T-helper 2 cell treated with Interferon-gamma antibody and Interleukin-4, amounts not matched to agents 5 μg/mL and 100 μg/mL, for 36 hours (primary cell): Measurements from ENCODE around the gene SLC5A10.
A peak's percentile ranks its signal among the peaks of the same experiment; 100 is the strongest.
"Not testable (repeated sequence)": the region's sequence is repeated elsewhere in the genome, so short reads cannot be mapped to it uniquely, and the experiment has no call there.

Experiments used
- DNase-seq: peaks from one replicate; pipeline ENCODE4 v3.0.0; 2021; ENCODE audit warnings: low spot score
- H3K27ac Mint-ChIP-seq: one replicate; pipeline ENCODE4 v1.8.0; 2021; ENCODE audit warnings: mild to moderate bottlenecking, mixed read lengths
- H3K27me3 Mint-ChIP-seq: one replicate; pipeline ENCODE4 v1.8.0; 2021; ENCODE audit warnings: low read depth, mixed read lengths
- H3K36me3 Mint-ChIP-seq: one replicate; pipeline ENCODE4 v1.8.0; 2021; ENCODE audit warnings: low read depth, mixed read lengths
- H3K4me1 Mint-ChIP-seq: one replicate; pipeline ENCODE4 v1.8.0; 2021; ENCODE audit warnings: low read depth, mixed read lengths
- H3K4me3 Mint-ChIP-seq: one replicate; pipeline ENCODE4 v1.8.0; 2022; ENCODE audit warnings: mild to moderate bottlenecking, moderate library complexity, mixed read lengths
- H3K9me3 Mint-ChIP-seq: one replicate; pipeline ENCODE4 v1.8.0; 2021; ENCODE audit warnings: mixed read lengths

SLC5A10 gene

DNA sequence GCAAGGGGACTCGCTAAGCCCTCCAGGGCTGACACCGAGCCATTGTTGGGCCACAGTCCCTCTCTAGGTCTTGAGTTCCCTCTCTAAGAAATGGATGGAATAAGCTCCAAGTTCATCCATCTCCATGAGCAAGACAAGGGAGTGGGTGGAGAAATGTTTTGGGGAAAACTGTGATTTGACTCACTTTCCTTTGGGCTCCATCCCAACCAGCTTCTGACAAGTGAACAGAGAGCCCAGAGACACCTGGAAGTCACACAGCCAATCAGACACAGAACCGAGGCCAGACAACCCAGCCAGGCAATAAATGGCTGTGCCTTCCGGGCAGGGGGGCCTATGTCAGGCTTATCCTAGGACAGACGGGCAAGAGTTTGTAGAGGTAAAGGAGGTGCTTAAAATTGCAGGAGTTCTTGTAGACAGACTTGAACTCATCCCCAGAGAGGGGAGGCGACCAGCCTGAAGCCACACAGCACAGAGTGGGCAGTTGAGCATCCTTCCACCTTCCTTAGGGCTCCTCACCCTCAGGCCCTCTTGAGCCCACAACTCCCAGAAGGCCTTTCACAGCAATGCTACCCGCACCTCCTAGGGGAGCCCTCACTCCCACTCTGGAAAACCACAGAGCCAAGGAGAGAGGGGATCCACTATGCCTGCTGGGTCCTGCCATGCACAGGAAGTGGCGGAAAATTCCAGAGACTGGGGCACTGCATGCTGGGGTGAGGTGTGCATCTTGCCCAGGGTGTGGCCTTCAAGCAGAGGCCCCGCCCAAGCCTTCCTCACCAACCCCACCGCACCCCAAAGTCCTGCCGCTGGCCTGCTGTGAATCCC is 62.1 kb downstream of the SLC5A10 start:
- DNase-seq: no peak
- Mint-ChIP-seq H3K4me3 (no peak overlapping the region), H3K9me3 (no peaks in the 10 kb centered on the region), H3K27me3 (peaks cover 4% of the 10 kb centered on the region), H3K27ac (no peak overlapping the region), H3K4me1 (no peaks in the 10 kb centered on the region), H3K36me3 (no peaks in the 10 kb centered on the region)

DNA sequence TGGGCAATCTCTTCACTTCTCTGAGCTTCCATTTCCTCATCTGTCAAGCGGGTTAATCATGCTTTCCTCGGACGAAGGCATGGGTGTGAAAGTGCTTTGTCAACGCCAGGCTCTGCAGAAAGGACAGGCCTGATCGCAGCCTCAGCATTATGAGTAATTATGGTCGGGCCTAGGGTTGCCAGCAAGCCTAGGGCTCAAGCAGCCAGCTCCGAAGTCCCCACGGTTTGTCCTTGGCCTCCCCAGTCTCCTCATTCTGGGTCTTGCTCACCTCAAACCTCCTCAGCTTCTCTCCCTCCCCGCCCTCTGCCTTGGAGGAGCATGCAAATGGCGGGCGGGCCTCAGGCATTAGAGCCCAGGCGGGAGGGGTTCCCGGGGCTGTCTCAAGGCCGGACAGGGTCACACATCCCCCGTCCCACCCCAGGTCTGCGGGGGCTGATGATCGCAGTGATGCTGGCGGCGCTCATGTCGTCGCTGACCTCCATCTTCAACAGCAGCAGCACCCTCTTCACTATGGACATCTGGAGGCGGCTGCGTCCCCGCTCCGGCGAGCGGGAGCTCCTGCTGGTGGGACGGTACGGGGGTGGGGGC is 62.8 kb downstream of the SLC5A10 start:
- DNase-seq: no peak
- no peaks in the 10 kb centered on the region for H3K9me3 Mint-ChIP-seq
- H3K4me1 Mint-ChIP-seq: no peaks in the 10 kb centered on the region
- H3K36me3 Mint-ChIP-seq: no peaks in the 10 kb centered on the region
- no peak overlapping the region for H3K27ac Mint-ChIP-seq
- peaks cover 1% of the 10 kb centered on the region for H3K27me3 Mint-ChIP-seq
- no peak overlapping the region for H3K4me3 Mint-ChIP-seq

DNA sequence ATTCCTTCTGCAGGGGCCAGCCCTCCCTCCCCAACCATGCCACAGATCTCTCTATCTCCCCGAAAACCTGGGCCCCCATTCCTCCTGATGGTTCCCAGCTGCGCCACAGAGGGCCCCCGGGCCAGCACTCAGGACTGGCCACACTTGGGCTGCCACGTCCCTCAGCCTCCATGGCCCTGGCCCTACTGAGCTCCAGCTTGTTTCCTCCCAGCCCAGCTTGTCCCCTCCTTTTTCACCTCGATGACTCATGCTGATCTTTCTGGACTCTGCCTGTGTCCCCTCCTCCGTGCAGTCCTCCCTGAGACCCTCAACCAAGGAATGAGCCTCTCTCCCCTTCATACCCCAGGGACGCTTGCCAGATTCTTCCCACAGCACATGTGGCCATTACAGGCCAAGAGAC is 63.5 kb downstream of the SLC5A10 start:
- Mint-ChIP-seq H3K4me1 (no peaks in the 10 kb centered on the region), H3K27me3 (no peaks in the 10 kb centered on the region), H3K27ac (peak overlapping the region; percentile 4), H3K36me3 (peaks cover 3% of the 10 kb centered on the region), H3K4me3 (no peak overlapping the region), H3K9me3 (no peaks in the 10 kb centered on the region)
- DNase-seq: no peak

DNA sequence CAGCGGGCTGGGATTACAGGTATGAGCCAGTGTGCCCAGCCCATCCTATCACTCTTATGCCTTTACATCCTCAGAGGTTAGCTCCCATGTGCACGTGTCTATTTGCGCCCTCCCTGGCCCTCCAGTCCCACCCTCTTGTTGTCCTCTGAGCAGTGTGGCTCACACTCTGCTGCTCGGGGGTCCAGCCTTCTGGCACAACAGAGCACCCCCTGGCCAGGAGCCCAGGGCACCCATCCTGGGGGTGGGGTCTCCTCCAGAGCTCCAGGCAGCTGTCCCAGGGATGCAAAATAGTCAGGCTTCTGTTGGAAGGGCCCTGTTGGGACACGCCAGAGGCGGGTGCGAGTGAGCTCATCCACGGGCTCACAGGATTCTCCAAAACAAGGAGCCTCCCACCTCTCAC is 64.3 kb downstream of the SLC5A10 start:
- Mint-ChIP-seq H3K36me3 (peaks cover 9% of the 10 kb centered on the region), H3K4me1 (no peaks in the 10 kb centered on the region), H3K9me3 (no peaks in the 10 kb centered on the region), H3K4me3 (no peak overlapping the region), H3K27me3 (no peaks in the 10 kb centered on the region), H3K27ac (no peak overlapping the region)
- DNase-seq: no peak

DNA sequence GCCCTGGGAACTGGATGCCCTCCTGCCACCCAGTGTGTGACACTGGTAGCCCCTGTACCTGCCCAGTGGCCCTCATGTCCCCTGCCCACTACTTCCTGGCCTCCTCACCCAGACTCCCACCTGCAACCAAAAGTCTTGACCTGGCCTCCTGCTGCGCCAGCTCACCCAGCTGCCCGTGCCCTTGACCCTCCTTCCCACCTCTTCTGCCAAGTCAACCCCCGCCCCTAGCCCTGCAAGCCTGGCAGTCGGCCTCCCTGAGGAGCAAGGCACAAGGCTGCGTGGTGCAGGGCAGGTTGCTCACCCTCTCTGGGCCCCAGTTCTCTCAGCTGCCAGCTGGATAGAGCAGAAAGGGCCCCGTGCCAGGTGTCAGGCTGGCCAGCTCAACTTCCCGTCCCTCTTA is 64.9 kb downstream of the SLC5A10 start:
- Mint-ChIP-seq H3K27me3 (no peaks in the 10 kb centered on the region), H3K36me3 (peaks cover 11% of the 10 kb centered on the region), H3K9me3 (no peaks in the 10 kb centered on the region), H3K4me3 (no peak overlapping the region), H3K4me1 (no peaks in the 10 kb centered on the region), H3K27ac (no peak overlapping the region)
- DNase-seq: no peak

DNA sequence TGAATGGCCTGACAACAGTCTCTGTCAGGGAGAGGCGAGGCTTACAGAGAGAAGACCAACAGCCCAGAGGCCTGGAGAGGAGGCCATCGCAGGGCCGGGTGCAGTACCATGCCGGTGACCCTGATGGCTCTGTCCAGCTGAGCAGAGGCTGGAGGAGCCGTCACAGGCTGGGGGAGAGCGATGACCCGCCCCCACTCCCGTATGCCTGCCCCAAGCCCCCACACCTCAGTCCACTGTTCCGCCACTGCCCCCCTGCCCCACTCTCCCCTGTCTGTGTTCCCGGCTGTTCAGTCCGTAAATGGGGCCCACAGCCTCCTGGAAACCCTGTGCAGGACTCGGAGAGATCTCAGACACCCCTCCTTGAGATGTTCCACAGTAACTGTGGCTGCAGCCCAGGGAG is 65.4 kb downstream of the SLC5A10 start:
- DNase-seq: no peak
- no peak overlapping the region for H3K4me3 Mint-ChIP-seq
- H3K27me3 Mint-ChIP-seq: no peaks in the 10 kb centered on the region
- no peaks in the 10 kb centered on the region for H3K9me3 Mint-ChIP-seq
- peaks cover 11% of the 10 kb centered on the region for H3K36me3 Mint-ChIP-seq
- no peak overlapping the region for H3K27ac Mint-ChIP-seq
- no peaks in the 10 kb centered on the region for H3K4me1 Mint-ChIP-seq

DNA sequence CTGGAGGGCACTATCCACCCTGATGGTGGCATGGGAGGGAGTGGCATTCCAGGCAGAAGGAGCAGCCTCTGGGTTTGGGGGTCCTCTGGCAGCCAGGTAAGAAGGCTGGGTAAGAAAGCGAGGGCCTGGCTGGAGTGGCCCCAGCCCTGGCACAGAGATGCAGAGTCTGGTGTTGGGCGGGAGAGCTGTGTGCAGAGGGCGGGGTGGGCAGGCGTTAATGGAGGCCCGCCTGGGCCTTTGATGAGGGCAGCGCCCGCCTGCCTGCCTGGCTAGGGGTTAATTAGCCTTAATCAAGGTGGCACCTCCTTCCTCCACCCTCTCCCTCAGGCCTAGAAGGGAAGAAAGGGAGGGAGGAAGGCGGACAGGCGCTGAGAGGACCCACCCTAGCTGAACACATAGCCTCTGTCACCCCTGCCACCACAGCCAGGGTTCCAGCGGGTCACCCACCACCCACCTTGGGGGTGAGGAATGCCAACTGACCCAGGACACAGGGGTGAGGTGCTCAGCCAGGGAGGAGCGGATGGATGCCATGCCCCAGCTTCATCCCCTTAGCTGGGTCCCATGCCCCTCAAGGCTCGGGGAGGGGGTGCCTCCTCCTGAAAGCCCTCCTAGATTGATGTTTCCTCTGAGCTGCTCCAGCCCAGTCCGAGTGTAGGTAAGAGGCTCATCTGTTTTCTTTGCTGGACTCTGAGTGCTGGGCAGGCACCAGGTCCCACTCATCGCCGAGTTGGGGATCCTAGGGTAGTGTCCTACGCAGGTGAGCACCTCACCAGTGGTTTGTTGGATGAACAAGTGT is 66.0 kb downstream of the SLC5A10 start:
- H3K27ac Mint-ChIP-seq: no peak overlapping the region
- H3K4me3 Mint-ChIP-seq: no peak overlapping the region
- H3K27me3 Mint-ChIP-seq: no peaks in the 10 kb centered on the region
- peaks cover 14% of the 10 kb centered on the region for H3K36me3 Mint-ChIP-seq
- no peak for DNase-seq
- no peaks in the 10 kb centered on the region for H3K9me3 Mint-ChIP-seq
- no peaks in the 10 kb centered on the region for H3K4me1 Mint-ChIP-seq

DNA sequence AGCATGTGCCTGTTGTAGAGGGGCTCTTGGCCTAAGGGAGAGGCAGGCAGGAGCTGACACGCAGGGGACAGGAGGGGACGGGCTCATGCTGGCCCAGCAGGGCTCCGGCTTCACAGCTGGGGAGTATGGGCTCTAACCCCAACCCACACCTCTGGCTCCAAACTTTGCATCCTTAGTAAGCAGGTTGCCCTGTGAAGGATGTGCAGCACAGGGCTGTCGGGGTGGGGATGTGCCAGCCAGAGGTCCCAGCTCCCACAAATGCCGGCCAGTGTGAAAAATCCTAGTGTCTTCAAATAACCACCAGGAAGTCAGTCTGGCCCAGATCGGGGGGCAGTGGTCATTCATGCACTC is 66.6 kb downstream of the SLC5A10 start:
- Mint-ChIP-seq H3K36me3 (peaks cover 15% of the 10 kb centered on the region), H3K4me1 (no peaks in the 10 kb centered on the region), H3K9me3 (no peaks in the 10 kb centered on the region), H3K4me3 (no peak overlapping the region), H3K27me3 (no peaks in the 10 kb centered on the region), H3K27ac (no peak overlapping the region)
- DNase-seq: no peak

DNA sequence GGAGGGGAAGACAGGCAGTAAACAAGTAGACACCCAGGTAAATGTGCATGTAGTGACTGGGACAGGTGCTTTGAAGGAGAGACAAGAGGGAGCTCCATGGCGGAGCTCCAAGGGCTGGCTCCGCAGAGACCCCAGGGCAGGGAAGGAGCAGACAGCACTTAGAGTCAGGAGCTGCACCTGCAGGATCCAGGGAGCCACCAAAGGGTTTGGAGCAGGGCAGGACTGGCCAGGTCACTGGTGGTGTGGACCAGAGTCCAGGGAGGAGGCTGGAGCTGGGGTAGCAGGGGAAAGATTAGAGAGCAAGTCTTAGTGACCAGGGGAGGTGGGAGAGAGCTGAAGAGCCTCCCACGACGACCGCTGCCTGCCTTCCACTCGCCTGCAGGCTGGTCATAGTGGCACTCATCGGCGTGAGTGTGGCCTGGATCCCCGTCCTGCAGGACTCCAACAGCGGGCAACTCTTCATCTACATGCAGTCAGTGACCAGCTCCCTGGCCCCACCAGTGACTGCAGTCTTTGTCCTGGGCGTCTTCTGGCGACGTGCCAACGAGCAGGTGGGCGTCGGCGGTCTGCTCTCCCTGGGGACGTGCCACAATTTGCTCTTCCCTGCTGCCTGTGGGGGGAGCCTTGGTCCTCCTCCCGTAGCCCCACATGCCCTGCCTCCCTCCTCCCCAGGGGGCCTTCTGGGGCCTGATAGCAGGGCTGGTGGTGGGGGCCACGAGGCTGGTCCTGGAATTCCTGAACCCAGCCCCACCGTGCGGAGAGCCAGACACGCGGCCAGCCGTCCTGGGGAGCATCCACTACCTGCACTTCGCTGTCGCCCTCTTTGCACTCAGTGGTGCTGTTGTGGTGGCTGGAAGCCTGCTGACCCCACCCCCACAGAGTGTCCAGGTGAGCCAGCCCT is 67.3 kb downstream of the SLC5A10 start:
- Mint-ChIP-seq H3K4me3 (no peak overlapping the region), H3K27me3 (no peaks in the 10 kb centered on the region), H3K4me1 (peaks cover 2% of the 10 kb centered on the region), H3K36me3 (peaks cover 21% of the 10 kb centered on the region), H3K27ac (peak overlapping the region; percentile 45), H3K9me3 (no peaks in the 10 kb centered on the region)
- DNase-seq: no peak

DNA sequence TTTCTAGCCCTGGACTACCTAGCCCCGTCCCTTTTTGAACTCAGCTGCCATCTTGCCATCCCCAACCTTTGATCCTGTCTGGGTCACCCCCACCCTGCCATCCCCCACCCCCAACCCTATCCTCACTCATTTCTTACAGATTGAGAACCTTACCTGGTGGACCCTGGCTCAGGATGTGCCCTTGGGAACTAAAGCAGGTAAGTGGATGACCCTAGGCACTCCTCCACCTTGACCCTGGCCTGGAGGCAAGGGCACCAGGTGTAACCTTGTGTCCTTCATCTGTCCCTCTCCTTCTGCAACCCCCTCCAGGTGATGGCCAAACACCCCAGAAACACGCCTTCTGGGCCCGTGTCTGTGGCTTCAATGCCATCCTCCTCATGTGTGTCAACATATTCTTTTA is 68.1 kb downstream of the SLC5A10 start:
- H3K9me3 Mint-ChIP-seq: no peaks in the 10 kb centered on the region
- no peak for DNase-seq
- no peaks in the 10 kb centered on the region for H3K27me3 Mint-ChIP-seq
- H3K36me3 Mint-ChIP-seq: peaks cover 28% of the 10 kb centered on the region
- H3K27ac Mint-ChIP-seq: peak overlapping the region; percentile 45
- H3K4me3 Mint-ChIP-seq: no peak overlapping the region
- peaks cover 9% of the 10 kb centered on the region for H3K4me1 Mint-ChIP-seq

DNA sequence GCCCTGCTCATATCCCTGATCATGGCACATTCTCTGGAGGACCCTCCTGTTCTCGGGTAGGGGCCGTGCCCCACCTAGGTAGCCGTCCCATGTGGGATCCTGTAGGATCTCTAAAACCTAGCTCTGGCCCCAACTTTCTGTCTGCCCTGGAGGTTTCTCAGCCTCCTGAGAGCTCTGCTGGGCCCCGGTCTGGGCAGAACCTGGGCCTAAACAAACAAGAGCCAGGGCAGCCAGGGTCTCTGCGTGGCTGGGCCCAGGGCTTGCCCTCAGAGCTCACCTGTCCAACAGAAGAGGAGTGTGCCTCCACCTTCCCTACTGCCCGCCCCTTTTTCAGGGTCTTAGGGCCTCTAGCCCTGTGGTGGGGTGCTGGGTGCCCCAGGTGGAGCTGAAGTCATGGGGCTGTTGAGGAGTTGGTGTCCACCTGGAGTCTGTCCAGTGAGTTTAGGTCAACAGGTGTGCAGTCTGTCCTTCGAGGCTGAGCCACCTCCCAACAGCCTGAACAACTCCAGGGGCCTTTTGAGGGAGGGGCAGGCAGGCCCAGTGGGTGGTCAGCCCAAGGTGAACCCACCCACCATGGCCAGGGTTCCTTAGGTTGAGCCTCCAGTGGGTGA is 69.2 kb downstream of the SLC5A10 start:
- H3K4me1 Mint-ChIP-seq, H3K9me3 Mint-ChIP-seq, H3K27me3 Mint-ChIP-seq, H3K4me3 Mint-ChIP-seq, DNase-seq: not testable (repeated sequence)
- peaks cover 28% of the 10 kb centered on the region for H3K36me3 Mint-ChIP-seq
- H3K27ac Mint-ChIP-seq: peak overlapping the region; percentile 26

DNA sequence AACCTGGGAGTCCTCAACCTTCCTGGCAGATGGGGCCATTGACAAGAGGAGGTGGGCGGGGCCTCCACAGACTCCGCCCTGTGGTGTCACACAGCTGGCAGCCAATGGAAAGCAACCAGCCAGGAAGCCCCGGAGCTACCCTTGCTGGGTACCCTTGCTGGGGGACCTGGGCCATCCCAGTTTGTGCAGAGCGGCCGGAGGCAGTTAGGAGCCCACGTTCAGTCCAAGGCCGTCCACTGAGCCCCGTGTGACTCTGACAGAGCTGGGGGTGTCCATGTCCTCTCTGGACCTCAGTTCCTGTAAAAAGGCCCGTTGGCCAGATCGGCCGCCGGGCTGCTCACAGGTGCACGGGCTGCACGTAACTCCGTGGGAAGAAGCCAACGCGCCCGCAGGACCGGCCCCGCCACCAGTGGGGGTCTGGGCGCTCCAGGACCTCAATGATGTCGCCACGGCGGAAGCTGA is 69.7 kb downstream of the SLC5A10 start:
- H3K27me3 Mint-ChIP-seq: no peaks in the 10 kb centered on the region

DNA sequence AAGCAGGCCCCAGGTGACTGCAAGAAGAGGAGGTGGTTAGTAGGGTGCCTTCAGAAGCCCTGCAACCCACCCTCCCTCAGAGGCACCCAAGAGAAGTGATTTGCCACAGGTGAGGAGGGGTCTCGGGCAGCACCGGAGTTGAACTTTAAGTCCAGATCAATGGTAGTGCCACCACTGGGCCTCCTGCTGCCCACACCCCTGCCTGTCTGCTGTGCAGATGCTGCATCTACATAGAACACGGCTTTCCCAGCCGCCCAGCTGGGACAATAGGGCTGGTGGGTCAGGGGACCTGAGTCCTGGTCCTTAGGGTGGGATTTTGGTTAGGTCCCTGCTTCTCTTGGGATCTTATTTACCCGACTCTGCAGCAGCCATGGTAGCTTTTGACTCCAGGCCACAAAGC is 70.2 kb downstream of the SLC5A10 start:
- Mint-ChIP-seq H3K9me3 (no peaks in the 10 kb centered on the region), H3K4me1 (peaks cover 9% of the 10 kb centered on the region), H3K27me3 (no peaks in the 10 kb centered on the region), H3K27ac (no peak overlapping the region), H3K36me3 (peaks cover 28% of the 10 kb centered on the region), H3K4me3 (no peak overlapping the region)
- no peak for DNase-seq

More for the DNA sequence above, 69.7 kb downstream of the SLC5A10 start:
- Mint-ChIP-seq H3K4me1 (peaks cover 9% of the 10 kb centered on the region), H3K36me3 (peaks cover 28% of the 10 kb centered on the region), H3K9me3 (no peaks in the 10 kb centered on the region), H3K27ac (peak overlapping the region; percentile 26), H3K4me3 (no peak overlapping the region)
- no peak for DNase-seq
